ENCODE results near the gene HEATR1.

The HEATR1 gene

GRCh38 chr1:236536540-236536939 lies 67.8 kb downstream of the HEATR1 start:
- Histone ChIP-seq H4K20me1 (ENCODE audit: control insufficient read depth, insufficient read depth, low read depth, low read length) (no peaks in the 10 kb centered on the region), H3K9me3 (ENCODE audit: control insufficient read depth, insufficient read depth, low read length) (no peaks in the 10 kb centered on the region), H3K27me3 (ENCODE audit: control insufficient read depth, low read length) (no peaks in the 10 kb centered on the region), H3K4me2 (ENCODE audit: low read length) (no peak overlapping the region), H3F3A (ENCODE audit: control insufficient read depth, insufficient read depth) (no peaks in the 10 kb centered on the region), H3K36me3 (ENCODE audit: control insufficient read depth, low read length) (peaks cover 7% of the 10 kb centered on the region), H3K9me2 (replicated peaks; ENCODE audit: control insufficient read depth, low read length) (no peaks in the 10 kb centered on the region), H3K79me2 (ENCODE audit: control insufficient read depth, low read length) (no peaks in the 10 kb centered on the region), H3K4me1 (ENCODE audit: control insufficient read depth, low read length) (peaks cover 7% of the 10 kb centered on the region), H3K4me3 (ENCODE audit: low read length) (no peak overlapping the region), H3K27ac (ENCODE audit: low read depth, low read length) (no peak overlapping the region)
- TF ChIP-seq EZH2phosphoT487 (IDR thresholded peaks at IDR 0.05; ENCODE audit: borderline replicate concordance, low read length) (no peak), CTCF (IDR thresholded peaks at IDR 0.05; ENCODE audit: low read depth, low read length, poor library complexity, severe bottlenecking) (no peak)

- Histone ChIP-seq H3K4me2 (ENCODE audit: low read length) (no peak overlapping the region), H3K9me2 (replicated peaks; ENCODE audit: control insufficient read depth, low read length) (no peaks in the 10 kb centered on the region), H3K27me3 (ENCODE audit: control insufficient read depth, low read length) (no peaks in the 10 kb centered on the region), H3K79me2 (ENCODE audit: control insufficient read depth, low read length) (no peaks in the 10 kb centered on the region), H4K20me1 (ENCODE audit: control insufficient read depth, insufficient read depth, low read depth, low read length) (no peaks in the 10 kb centered on the region), H3K36me3 (ENCODE audit: control insufficient read depth, low read length) (peaks cover 3% of the 10 kb centered on the region; the same call in 1 of the 2 replicates), H3K4me3 (ENCODE audit: low read length) (no peak overlapping the region), H3K9me3 (ENCODE audit: control insufficient read depth, insufficient read depth, low read length) (no peaks in the 10 kb centered on the region), H3F3A (ENCODE audit: control insufficient read depth, insufficient read depth) (no peaks in the 10 kb centered on the region), H3K27ac (ENCODE audit: low read depth, low read length) (no peak overlapping the region), H3K4me1 (ENCODE audit: control insufficient read depth, low read length) (peaks cover 11% of the 10 kb centered on the region)
- TF ChIP-seq EZH2phosphoT487 (IDR thresholded peaks at IDR 0.05; ENCODE audit: borderline replicate concordance, low read length) = no peak
- TF ChIP-seq CTCF (IDR thresholded peaks at IDR 0.05; ENCODE audit: low read depth, low read length, poor library complexity, severe bottlenecking) = no peak
Measured at GRCh38 chr1:236535662-236536161, 68.6 kb downstream of the HEATR1 start.

- no peak overlapping the region for H3K4me3 ChIP-seq (ENCODE audit: low read length)
- no peaks in the 10 kb centered on the region for H3K27me3 ChIP-seq (ENCODE audit: control insufficient read depth, low read length)
- TF ChIP-seq CTCF (IDR thresholded peaks at IDR 0.05; ENCODE audit: low read depth, low read length, poor library complexity, severe bottlenecking) (no peak), EZH2phosphoT487 (IDR thresholded peaks at IDR 0.05; ENCODE audit: borderline replicate concordance, low read length) (no peak)
- no peak overlapping the region for H3K4me2 ChIP-seq (ENCODE audit: low read length)
- no peaks in the 10 kb centered on the region for H3F3A ChIP-seq (ENCODE audit: control insufficient read depth, insufficient read depth)
- no peak overlapping the region for H3K27ac ChIP-seq (ENCODE audit: low read depth, low read length)
- H3K9me2 ChIP-seq (replicated peaks; ENCODE audit: control insufficient read depth, low read length) = no peaks in the 10 kb centered on the region
- no peaks in the 10 kb centered on the region for H3K79me2 ChIP-seq (ENCODE audit: control insufficient read depth, low read length)
- H3K36me3 ChIP-seq (ENCODE audit: control insufficient read depth, low read length) = peaks cover 3% of the 10 kb centered on the region; the same call in 1 of the 2 replicates
- H3K4me1 ChIP-seq (ENCODE audit: control insufficient read depth, low read length) = peaks cover 12% of the 10 kb centered on the region
- H3K9me3 ChIP-seq (ENCODE audit: control insufficient read depth, insufficient read depth, low read length) = no peaks in the 10 kb centered on the region
- no peaks in the 10 kb centered on the region for H4K20me1 ChIP-seq (ENCODE audit: control insufficient read depth, insufficient read depth, low read depth, low read length)
Measured at GRCh38 chr1:236535190-236535589, 69.1 kb downstream of the HEATR1 start.
